Glutamatergic neuron (in vitro differentiated cells): ENCODE measurements around the gene TSBP1. TPM values are rescaled to one million over a fixed set of nuclear protein-coding genes. Genes with fewer than 3 reads are reported as not detected.

ENCODE experiments used
- DNase-seq: peaks from one replicate; pipeline ENCODE4 v3.0.0; 2022
- H3K27ac Mint-ChIP-seq: one replicate; pipeline ENCODE4 v1.8.0; 2020; ENCODE audit warnings: mild to moderate bottlenecking, mixed read lengths, inconsistent platforms; ENCODE audit not compliant: unreplicated experiment
- H3K27me3 Mint-ChIP-seq: one replicate; pipeline ENCODE4 v1.8.0; 2020; ENCODE audit warnings: mild to moderate bottlenecking, moderate library complexity, mixed read lengths, inconsistent platforms; ENCODE audit not compliant: unreplicated experiment
- H3K36me3 Mint-ChIP-seq: one replicate; pipeline ENCODE4 v1.8.0; 2020; ENCODE audit warnings: mild to moderate bottlenecking, mixed read lengths, inconsistent platforms; ENCODE audit not compliant: unreplicated experiment
- H3K4me1 Mint-ChIP-seq: one replicate; pipeline ENCODE4 v1.8.0; 2020; ENCODE audit warnings: mild to moderate bottlenecking, low read depth, mixed read lengths, inconsistent platforms; ENCODE audit not compliant: unreplicated experiment
- H3K4me3 Mint-ChIP-seq: one replicate; pipeline ENCODE4 v1.8.0; 2020; ENCODE audit warnings: mild to moderate bottlenecking, mixed read lengths, inconsistent platforms; ENCODE audit not compliant: unreplicated experiment
- H3K9me3 Mint-ChIP-seq: one replicate; pipeline ENCODE4 v1.8.0; 2020; ENCODE audit warnings: mild to moderate bottlenecking, moderate library complexity, mixed read lengths, inconsistent platforms; ENCODE audit not compliant: unreplicated experiment
- total RNA-seq: library from RNA; stranded (reverse); fragmentation: NEBNext Ultra II Directional; extraction: Animal tissue kit (Norgen Biotek cat#: 25700); gene quantifications from one replicate; pipeline ENCODE4 v1.2.1, GENCODE V29; 2021; ENCODE audit not compliant: unreplicated experiment
- TF ChIP-seq, protein P1 (sequence below): fragments of 200-600 bp; sonication (generic); IDR thresholded peaks from one replicate; pipeline ENCODE4 v1.5.0; 2021; ENCODE audit not compliant: partially characterized antibody, unreplicated experiment

Gene TSBP1
- total RNA-seq, 1 donor from 2014 or later = not detected

DNA sequence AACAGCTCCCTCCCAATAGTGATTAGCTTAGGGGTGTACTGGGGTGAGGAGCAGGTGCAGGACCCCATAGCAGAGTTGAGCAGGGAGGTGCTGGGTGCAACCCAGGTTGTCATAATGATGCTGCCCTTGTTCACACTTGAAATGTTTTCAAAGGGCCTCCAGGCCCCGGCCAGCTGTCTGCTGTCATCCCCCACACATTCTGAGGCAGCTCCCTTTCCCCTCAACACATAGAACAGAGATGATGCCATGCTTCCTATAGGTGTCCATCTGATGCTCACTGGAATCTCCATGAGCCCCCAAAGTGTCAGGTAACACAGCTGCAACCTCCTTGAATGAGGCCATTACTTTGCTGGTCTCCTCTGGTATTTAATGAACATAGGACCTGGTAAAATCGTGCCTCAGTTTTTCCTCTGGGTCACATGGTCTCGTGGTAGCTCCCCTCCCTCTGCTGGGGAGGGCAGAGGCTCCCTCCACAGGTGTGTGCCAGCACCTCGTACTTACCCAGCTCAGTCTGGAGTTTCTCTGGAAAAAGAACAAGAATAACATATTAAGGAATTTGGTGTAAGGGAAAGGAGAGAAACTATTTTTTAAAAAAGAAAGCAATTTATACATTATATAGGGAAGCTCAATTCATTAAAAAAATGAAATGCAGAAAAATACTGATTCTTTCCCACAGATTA is 29.7 kb upstream of the TSBP1 start:
- peaks cover 5% of the 10 kb centered on the region for H3K9me3 Mint-ChIP-seq
- no peak overlapping the region for H3K27ac Mint-ChIP-seq
- no peaks in the 10 kb centered on the region for H3K36me3 Mint-ChIP-seq
- H3K4me1 Mint-ChIP-seq = no peaks in the 10 kb centered on the region
- H3K27me3 Mint-ChIP-seq = peaks cover 2% of the 10 kb centered on the region
- no peak overlapping the region for H3K4me3 Mint-ChIP-seq
- no peak for DNase-seq
- TF ChIP-seq, protein P1, sequence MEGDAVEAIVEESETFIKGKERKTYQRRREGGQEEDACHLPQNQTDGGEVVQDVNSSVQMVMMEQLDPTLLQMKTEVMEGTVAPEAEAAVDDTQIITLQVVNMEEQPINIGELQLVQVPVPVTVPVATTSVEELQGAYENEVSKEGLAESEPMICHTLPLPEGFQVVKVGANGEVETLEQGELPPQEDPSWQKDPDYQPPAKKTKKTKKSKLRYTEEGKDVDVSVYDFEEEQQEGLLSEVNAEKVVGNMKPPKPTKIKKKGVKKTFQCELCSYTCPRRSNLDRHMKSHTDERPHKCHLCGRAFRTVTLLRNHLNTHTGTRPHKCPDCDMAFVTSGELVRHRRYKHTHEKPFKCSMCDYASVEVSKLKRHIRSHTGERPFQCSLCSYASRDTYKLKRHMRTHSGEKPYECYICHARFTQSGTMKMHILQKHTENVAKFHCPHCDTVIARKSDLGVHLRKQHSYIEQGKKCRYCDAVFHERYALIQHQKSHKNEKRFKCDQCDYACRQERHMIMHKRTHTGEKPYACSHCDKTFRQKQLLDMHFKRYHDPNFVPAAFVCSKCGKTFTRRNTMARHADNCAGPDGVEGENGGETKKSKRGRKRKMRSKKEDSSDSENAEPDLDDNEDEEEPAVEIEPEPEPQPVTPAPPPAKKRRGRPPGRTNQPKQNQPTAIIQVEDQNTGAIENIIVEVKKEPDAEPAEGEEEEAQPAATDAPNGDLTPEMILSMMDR = no peak

DNA sequence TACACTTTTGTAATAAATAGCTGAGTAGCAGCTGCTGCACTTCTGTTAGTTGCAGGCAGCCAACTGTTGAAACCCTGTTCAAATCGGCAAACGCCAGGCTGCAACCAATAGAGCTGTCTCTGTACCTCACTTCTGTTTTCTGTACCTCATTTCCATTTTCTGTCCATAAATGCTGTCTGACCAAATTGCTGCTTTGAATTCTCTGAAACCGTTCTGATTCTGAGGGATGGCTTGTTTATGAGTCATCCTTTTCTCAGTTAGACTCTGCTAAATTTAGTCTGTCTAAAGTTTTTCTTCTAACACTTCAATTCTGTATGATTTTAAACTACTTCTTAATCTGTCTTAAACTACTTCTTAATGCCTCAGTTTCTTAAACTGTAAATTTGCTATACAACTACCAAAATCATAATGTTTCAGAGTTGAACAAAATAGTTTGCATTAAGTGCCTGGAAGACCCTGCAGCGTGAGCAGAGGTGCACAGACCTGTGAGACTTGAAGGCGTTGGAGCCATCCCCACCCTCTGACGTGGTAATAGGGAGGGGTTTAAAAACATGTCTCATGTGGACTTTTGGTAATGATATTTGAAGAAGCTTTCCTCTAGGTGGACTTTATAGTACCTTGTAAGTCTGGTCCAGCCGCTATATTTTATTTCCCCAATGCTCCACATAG is 25.7 kb upstream of the TSBP1 start:
- TF ChIP-seq, protein P1 = no peak
- H3K9me3 Mint-ChIP-seq = peaks cover 5% of the 10 kb centered on the region
- no peaks in the 10 kb centered on the region for H3K4me1 Mint-ChIP-seq
- H3K27ac Mint-ChIP-seq = no peak overlapping the region
- no peaks in the 10 kb centered on the region for H3K36me3 Mint-ChIP-seq
- DNase-seq = no peak
- peaks cover 2% of the 10 kb centered on the region for H3K27me3 Mint-ChIP-seq
- no peak overlapping the region for H3K4me3 Mint-ChIP-seq

DNA sequence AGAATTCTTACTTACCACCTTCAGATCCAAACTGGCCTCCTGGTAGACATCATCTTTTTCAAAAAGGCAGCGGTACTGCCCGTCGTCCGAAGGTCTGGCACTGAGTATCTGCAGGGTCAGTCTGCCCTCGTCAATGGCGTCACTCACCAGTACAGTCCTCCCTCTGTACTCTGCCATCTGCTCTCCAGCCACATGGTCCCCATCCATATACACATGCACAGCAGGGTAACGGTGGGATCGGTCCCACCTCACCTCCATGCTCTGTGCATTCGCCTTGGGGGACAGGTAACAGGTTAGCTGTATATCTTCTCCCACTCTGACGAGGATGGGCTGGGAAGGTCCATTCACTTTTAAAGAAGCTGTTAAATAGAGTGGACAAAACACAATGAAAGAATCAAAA is 24.3 kb upstream of the TSBP1 start:
- no peak overlapping the region for H3K4me3 Mint-ChIP-seq
- TF ChIP-seq, protein P1 = no peak
- H3K27me3 Mint-ChIP-seq = peaks cover 2% of the 10 kb centered on the region
- H3K36me3 Mint-ChIP-seq = no peaks in the 10 kb centered on the region
- no peak for DNase-seq
- H3K27ac Mint-ChIP-seq = no peak overlapping the region
- peaks cover 1% of the 10 kb centered on the region for H3K9me3 Mint-ChIP-seq
- H3K4me1 Mint-ChIP-seq = no peaks in the 10 kb centered on the region

DNA sequence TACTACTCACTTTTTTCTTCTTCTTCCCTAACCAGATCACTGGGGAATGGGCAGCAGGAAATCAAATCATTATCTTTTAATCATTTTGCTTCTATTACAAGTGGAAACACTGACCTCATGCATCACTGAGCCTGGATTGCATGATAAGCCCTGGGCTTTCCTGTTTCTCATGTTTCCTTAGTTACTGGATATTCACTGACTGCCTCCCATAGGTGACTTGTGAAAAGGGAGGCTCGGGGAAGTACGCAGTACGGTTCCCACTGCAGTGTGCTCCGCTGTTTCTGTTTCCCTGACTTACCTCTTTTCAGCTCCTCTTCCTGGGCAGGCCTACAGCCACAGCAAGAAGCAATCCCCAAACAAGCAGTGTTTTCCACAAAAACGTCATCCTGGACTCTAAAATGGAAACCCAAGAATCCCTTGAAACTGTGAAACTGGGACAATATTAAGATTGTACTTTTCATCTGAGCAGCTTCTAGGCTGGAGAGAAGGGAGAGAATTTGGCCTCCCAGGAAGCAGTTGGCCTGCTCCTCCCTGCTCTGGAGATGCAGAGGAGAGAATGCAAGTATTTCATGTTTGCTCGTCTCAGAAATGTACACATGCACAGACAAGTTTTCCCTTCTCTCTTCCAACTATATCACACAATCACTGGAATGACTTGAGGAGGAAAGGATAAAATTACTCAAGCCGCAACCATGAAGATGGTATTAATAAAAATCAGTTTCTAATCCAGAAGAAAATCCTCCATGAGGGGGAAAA is 22.1 kb upstream of the TSBP1 start:
- TF ChIP-seq, protein P1 = no peak
- H3K4me1 Mint-ChIP-seq = no peaks in the 10 kb centered on the region
- H3K36me3 Mint-ChIP-seq = no peaks in the 10 kb centered on the region
- no peak overlapping the region for H3K27ac Mint-ChIP-seq
- no peak for DNase-seq
- H3K4me3 Mint-ChIP-seq = no peak overlapping the region
- peaks cover 1% of the 10 kb centered on the region for H3K9me3 Mint-ChIP-seq
- H3K27me3 Mint-ChIP-seq = no peaks in the 10 kb centered on the region
